IMR-90 (cell line): ENCODE measurements around the gene KRTAP5-6. TPM values are rescaled to one million over a fixed set of nuclear protein-coding genes. Genes with fewer than 3 reads are reported as not detected.

ENCODE experiments used
- ATAC-seq: fragments of 200-7000 bp; cut with Tn5 transposase; 2 replicates; pipeline ENCODE4 v1.9.1; 2020; ENCODE audit warnings: low read depth, mild to moderate bottlenecking, moderate library complexity
- BruUV-seq: library from RNA; stranded (reverse); fragments of 400-500 nt; replicated peaks from 2 replicates; lab custom pipeline; 2021; lab: Mats Ljungman, UMichigan
- CTCF ChIA-PET: fragments of 300-600 bp; formaldehyde crosslinking; extraction: SDS; loops from one replicate; lab custom pipeline; 2021; ENCODE audit warnings: antibody characterized with exemption; lab: Yijun Ruan, JAX
- POLR2A ChIA-PET: fragments of 300-600 bp; sonication (Branson Sonifier 250); formaldehyde crosslinking; loops from one replicate; lab custom pipeline; 2022; ENCODE audit warnings: antibody characterized with exemption; ENCODE audit not compliant: unreplicated experiment; lab: Charles Lee
- DNase-seq: peaks from one replicate; pipeline ENCODE4 v3.0.0; 2013
- H2AFZ ChIP-seq: replicated peaks from 2 replicates; pipeline ENCODE3; 2013; ENCODE audit warnings: low read length, mild to moderate bottlenecking; ENCODE audit not compliant: poor library complexity
- H2AK5ac ChIP-seq: 2 replicates; pipeline ENCODE4 v1.6.1; 2013; ENCODE audit warnings: low read depth, low read length, inconsistent platforms
- H2AK9ac ChIP-seq: replicated peaks from 2 replicates; pipeline ENCODE3; 2013; ENCODE audit warnings: mild to moderate bottlenecking, low read depth, low read length, moderate library complexity; ENCODE audit not compliant: poor library complexity
- H2BK120ac ChIP-seq: 2 replicates; pipeline ENCODE4 v1.6.1; 2013; ENCODE audit warnings: low read depth, low read length, inconsistent platforms
- H2BK15ac ChIP-seq: 3 replicates; pipeline ENCODE4 v1.6.1; 2013; ENCODE audit warnings: low read depth, low read length, inconsistent platforms
- H2BK20ac ChIP-seq: 2 replicates; pipeline ENCODE4 v1.6.1; 2013; ENCODE audit warnings: low read depth, mild to moderate bottlenecking, inconsistent platforms, low read length, moderate library complexity
- H2BK5ac ChIP-seq: 2 replicates; pipeline ENCODE4 v1.6.1; 2013; ENCODE audit warnings: mild to moderate bottlenecking, low read depth, low read length, inconsistent platforms; ENCODE audit not compliant: poor library complexity, severe bottlenecking
- H3K14ac ChIP-seq: replicated peaks from 2 replicates; pipeline ENCODE4 v1.6.1; 2013; ENCODE audit warnings: low read depth, low read length, inconsistent platforms
- H3K18ac ChIP-seq: 2 replicates; pipeline ENCODE4 v1.6.1; 2013; ENCODE audit warnings: low read depth, low read length, control low read depth
- H3K23ac ChIP-seq: 2 replicates; pipeline ENCODE4 v1.6.1; 2013; ENCODE audit warnings: low read depth, low read length, inconsistent platforms
- H3K27ac ChIP-seq: 2 replicates; pipeline ENCODE4 v1.5.1; 2013; ENCODE audit warnings: mild to moderate bottlenecking, control low read depth, low read length; ENCODE audit not compliant: insufficient read depth
- H3K27me3 ChIP-seq: 2 replicates; pipeline ENCODE4 v1.6.1; 2013; ENCODE audit warnings: low read length; ENCODE audit not compliant: control insufficient read depth, insufficient read depth
- H3K36me3 ChIP-seq: 2 replicates; pipeline ENCODE4 v1.6.1; 2013; ENCODE audit warnings: low read length, mixed read lengths; ENCODE audit not compliant: control insufficient read depth, insufficient read depth
- H3K4ac ChIP-seq: 2 replicates; pipeline ENCODE4 v1.6.1; 2013; ENCODE audit warnings: low read depth, low read length, inconsistent platforms
- H3K4me1 ChIP-seq: 2 replicates; pipeline ENCODE4 v1.6.1; 2013; ENCODE audit warnings: low read length, mixed read lengths; ENCODE audit not compliant: control insufficient read depth, insufficient read depth
- H3K4me2 ChIP-seq: 2 replicates; pipeline ENCODE4 v1.6.1; 2013; ENCODE audit warnings: low read depth, mild to moderate bottlenecking, control low read depth, low read length, moderate library complexity
- H3K4me3 ChIP-seq: 2 replicates; pipeline ENCODE4 v1.5.1; 2013; ENCODE audit warnings: low read depth, mild to moderate bottlenecking, control low read depth, low read length, moderate library complexity; ENCODE audit not compliant: insufficient read depth
- H3K56ac ChIP-seq: 2 replicates; pipeline ENCODE4 v1.6.1; 2013; ENCODE audit warnings: low read length, inconsistent platforms; ENCODE audit not compliant: insufficient read depth; ENCODE audit errors: extremely low read depth
- H3K79me1 ChIP-seq, 2 experiments: 2 replicates each; pipeline ENCODE4 v1.6.1; 2013; ENCODE audit warnings: low read length in 2 of 2, inconsistent platforms in 1 of 2, low read depth in 1 of 2
- H3K9ac ChIP-seq: 2 replicates; pipeline ENCODE4 v1.6.1; 2013; ENCODE audit warnings: low read depth, low read length, control low read depth
- H3K9me1 ChIP-seq: 2 replicates; pipeline ENCODE4 v1.6.1; 2013; ENCODE audit warnings: low read length, inconsistent platforms; ENCODE audit not compliant: insufficient read depth
- H3K9me3 ChIP-seq: 2 replicates; pipeline ENCODE4 v1.6.1; 2013; ENCODE audit warnings: low read length; ENCODE audit not compliant: control insufficient read depth, insufficient read depth
- H4K20me1 ChIP-seq: 2 replicates; pipeline ENCODE4 v1.6.1; 2013; ENCODE audit warnings: low read length, inconsistent platforms; ENCODE audit not compliant: insufficient read depth
- H4K5ac ChIP-seq: 2 replicates; pipeline ENCODE4 v1.6.1; 2013; ENCODE audit warnings: mild to moderate bottlenecking, low read depth, low read length, control low read depth
- H4K8ac ChIP-seq, 2 experiments: 2 replicates each; pipeline ENCODE4 v1.6.1; 2013; ENCODE audit warnings: low read depth in 2 of 2, low read length in 2 of 2, control low read depth in 1 of 2, inconsistent platforms in 1 of 2
- H4K91ac ChIP-seq: 2 replicates; pipeline ENCODE4 v1.6.1; 2013; ENCODE audit warnings: low read depth, low read length, inconsistent platforms; ENCODE audit not compliant: insufficient read depth
- BHLHE40 ChIP-seq: fragments of 150-350 bp; IDR thresholded peaks from 2 replicates; pipeline ENCODE4 v1.6.1; 2016; ENCODE audit warnings: mild to moderate bottlenecking, low read depth, low read length
- CEBPB ChIP-seq: IDR thresholded peaks from 2 replicates; pipeline ENCODE4 v1.6.1; 2012; ENCODE audit warnings: low read depth, low read length, improper control_type of control experiment
- CHD1 ChIP-seq: IDR thresholded peaks from 2 replicates; pipeline ENCODE4 v1.6.1; 2012; ENCODE audit warnings: low read depth, low read length, improper control_type of control experiment
- FOS ChIP-seq: fragments of 150-350 bp; IDR thresholded peaks from 2 replicates; pipeline ENCODE4 v1.6.1; 2016; ENCODE audit warnings: low read depth, low read length
- MAFK ChIP-seq: IDR thresholded peaks from 2 replicates; pipeline ENCODE4 v1.6.1; 2012; ENCODE audit warnings: low read depth, low read length, improper control_type of control experiment
- MAZ ChIP-seq: IDR thresholded peaks from 2 replicates; pipeline ENCODE4 v1.6.1; 2012; ENCODE audit warnings: low read depth, mild to moderate bottlenecking, low read length, improper control_type of control experiment, moderate library complexity, borderline replicate concordance
- MXI1 ChIP-seq: IDR thresholded peaks from 2 replicates; pipeline ENCODE4 v1.6.1; 2012; ENCODE audit warnings: low read depth, mild to moderate bottlenecking, low read length, moderate library complexity, borderline replicate concordance
- NFE2L2 ChIP-seq: fragments of 150-350 bp; IDR thresholded peaks from 2 replicates; pipeline ENCODE4 v1.6.1; 2016; ENCODE audit warnings: low read depth, mild to moderate bottlenecking, low read length
- POLR2A ChIP-seq: IDR thresholded peaks from 2 replicates; pipeline ENCODE4 v1.6.1; 2012; ENCODE audit warnings: mild to moderate bottlenecking, low read depth, low read length
- RAD21 ChIP-seq: IDR thresholded peaks from 2 replicates; pipeline ENCODE4 v1.6.1; 2012; ENCODE audit warnings: low read length, improper control_type of control experiment
- RCOR1 ChIP-seq: IDR thresholded peaks from 2 replicates; pipeline ENCODE4 v1.6.1; 2012; ENCODE audit warnings: mild to moderate bottlenecking, low read length, improper control_type of control experiment; ENCODE audit not compliant: insufficient replicate concordance
- RFX5 ChIP-seq: IDR thresholded peaks from 2 replicates; pipeline ENCODE4 v1.8.0; 2012; ENCODE audit warnings: low read depth, mild to moderate bottlenecking, low read length, moderate library complexity
- SMC3 ChIP-seq: fragments of 150-350 bp; IDR thresholded peaks from 2 replicates; pipeline ENCODE4 v1.6.1; 2016; ENCODE audit warnings: low read depth, mild to moderate bottlenecking, antibody characterized with exemption, low read length, moderate library complexity
- WGBS, 2 experiments: methylation state at CpG; one replicate each; pipeline versions ENCODE4 v1.1.5 to v1.1.7; 2013; ENCODE audit warnings: missing lambda C conversion rate in 2 of 2; ENCODE audit not compliant: insufficient read length in 1 of 2; ENCODE audit errors: extremely low coverage in 2 of 2; 5-methylcytosine and 5-hydroxymethylcytosine counted together
- dilution Hi-C: fragments of 300-500 bp; cut with HindIII; formaldehyde crosslinking; loops from one replicate; pipeline ENCODE4 v1.14.3; 2018; ENCODE audit warnings: low sequenced_read_pairs; ENCODE audit not compliant: unreplicated experiment
- in situ Hi-C: fragments of 300-500 bp; cut with MboI; formaldehyde crosslinking; loops from 3 replicates; pipeline ENCODE4 v1.14.3; 2019; ENCODE audit warnings: low sequenced_read_pairs, inconsistent platforms, mixed read lengths
- intact Hi-C: fragments of 100-400 bp; cut with micrococcal nuclease; formaldehyde crosslinking; loops from 2 replicates; pipeline ENCODE4 v1.10.0; 2022
- polyA plus RNA-seq, 3 experiments: library from polyadenylated mRNA; depleted of rRNA; stranded (reverse); fragments of >200 nt; gene quantifications; 2 replicates each; pipeline ENCODE4 v1.2.3, GENCODE V29; 2012; ENCODE audit warnings: low replicate concordance in 1 of 3
- total RNA-seq: library from RNA; depleted of rRNA; stranded (reverse); fragments of >200 nt; gene quantifications from 2 replicates; pipeline ENCODE4 v1.2.3, GENCODE V29; 2012
- TF ChIP-seq, protein P1 (sequence below): fragments of 150-350 bp; IDR thresholded peaks from 2 replicates; pipeline ENCODE4 v1.6.1; 2016; ENCODE audit warnings: low read depth, mild to moderate bottlenecking, low read length, moderate library complexity, borderline replicate concordance
- TF ChIP-seq, protein P2 (sequence below): conservative IDR thresholded peaks from 2 replicates; pipeline ENCODE4 v1.5.1; 2012; ENCODE audit warnings: mild to moderate bottlenecking, low read depth, low read length, improper control_type of control experiment
- TF ChIP-seq, protein P3 (sequence below): fragments of 150-350 bp; IDR thresholded peaks from 2 replicates; pipeline ENCODE4 v1.6.1; 2017; ENCODE audit warnings: mild to moderate bottlenecking, antibody characterized with exemption, low read length, low read depth

Gene KRTAP5-6
- total and polyA plus RNA-seq, 2 of the 4 experiments (the other 2 are of a cell fraction): not detected

DNA sequence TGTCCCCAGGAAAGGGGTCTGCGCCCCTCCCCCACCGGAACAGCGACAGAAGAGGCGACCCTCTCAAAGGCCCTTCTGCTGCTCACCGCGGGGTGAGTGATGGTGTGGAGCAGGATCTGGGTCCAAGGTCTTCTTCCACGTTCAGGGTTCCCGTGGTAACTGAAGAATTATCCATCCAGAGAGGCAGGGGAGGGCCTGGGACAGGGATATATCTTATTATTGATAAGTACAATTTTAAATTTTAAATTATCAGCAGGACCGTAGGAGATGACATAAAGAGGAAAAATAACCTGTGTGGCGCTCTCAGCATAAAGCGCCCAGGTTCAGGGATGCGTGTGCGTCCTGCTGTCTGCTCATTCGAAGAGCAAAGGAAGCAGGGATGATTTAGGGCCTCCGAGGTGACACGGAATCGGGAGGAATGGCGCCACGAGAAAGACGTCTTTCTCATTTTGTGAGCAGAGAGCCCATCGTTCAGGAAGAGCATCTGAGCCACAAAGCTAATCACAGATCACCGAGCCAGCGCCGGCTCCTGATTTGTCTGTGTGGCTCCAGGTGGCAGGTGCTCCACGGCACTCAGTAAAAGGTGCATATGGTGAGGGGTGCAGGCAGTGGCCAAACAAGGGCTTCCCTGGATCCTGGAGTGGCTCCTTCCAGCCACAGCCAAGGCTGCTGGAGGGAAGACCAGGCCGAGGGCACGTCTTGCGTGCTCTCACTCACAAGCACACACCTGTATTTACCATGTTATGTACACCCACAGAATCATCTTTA, 48.2 kb upstream of the KRTAP5-6 start:
- in situ Hi-C loops: no loop called here

More for the DNA sequence above, 48.2 kb upstream of the KRTAP5-6 start:
- H3K4me1 ChIP-seq: no peaks in the 10 kb centered on the region
- dilution Hi-C loops (no loop called here), intact Hi-C loops (no loop called here)
- H2BK15ac ChIP-seq: no peak overlapping the region
- H4K5ac ChIP-seq: no peak overlapping the region
- no peak overlapping the region for H2AK5ac ChIP-seq
- BruUV-seq: no TSS peak
- TF ChIP-seq, protein P1, sequence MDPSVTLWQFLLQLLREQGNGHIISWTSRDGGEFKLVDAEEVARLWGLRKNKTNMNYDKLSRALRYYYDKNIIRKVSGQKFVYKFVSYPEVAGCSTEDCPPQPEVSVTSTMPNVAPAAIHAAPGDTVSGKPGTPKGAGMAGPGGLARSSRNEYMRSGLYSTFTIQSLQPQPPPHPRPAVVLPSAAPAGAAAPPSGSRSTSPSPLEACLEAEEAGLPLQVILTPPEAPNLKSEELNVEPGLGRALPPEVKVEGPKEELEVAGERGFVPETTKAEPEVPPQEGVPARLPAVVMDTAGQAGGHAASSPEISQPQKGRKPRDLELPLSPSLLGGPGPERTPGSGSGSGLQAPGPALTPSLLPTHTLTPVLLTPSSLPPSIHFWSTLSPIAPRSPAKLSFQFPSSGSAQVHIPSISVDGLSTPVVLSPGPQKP: no peak
- no peak for TF ChIP-seq BHLHE40
- TF ChIP-seq RFX5: no peak
- TF ChIP-seq, protein P2, sequence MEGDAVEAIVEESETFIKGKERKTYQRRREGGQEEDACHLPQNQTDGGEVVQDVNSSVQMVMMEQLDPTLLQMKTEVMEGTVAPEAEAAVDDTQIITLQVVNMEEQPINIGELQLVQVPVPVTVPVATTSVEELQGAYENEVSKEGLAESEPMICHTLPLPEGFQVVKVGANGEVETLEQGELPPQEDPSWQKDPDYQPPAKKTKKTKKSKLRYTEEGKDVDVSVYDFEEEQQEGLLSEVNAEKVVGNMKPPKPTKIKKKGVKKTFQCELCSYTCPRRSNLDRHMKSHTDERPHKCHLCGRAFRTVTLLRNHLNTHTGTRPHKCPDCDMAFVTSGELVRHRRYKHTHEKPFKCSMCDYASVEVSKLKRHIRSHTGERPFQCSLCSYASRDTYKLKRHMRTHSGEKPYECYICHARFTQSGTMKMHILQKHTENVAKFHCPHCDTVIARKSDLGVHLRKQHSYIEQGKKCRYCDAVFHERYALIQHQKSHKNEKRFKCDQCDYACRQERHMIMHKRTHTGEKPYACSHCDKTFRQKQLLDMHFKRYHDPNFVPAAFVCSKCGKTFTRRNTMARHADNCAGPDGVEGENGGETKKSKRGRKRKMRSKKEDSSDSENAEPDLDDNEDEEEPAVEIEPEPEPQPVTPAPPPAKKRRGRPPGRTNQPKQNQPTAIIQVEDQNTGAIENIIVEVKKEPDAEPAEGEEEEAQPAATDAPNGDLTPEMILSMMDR: no peak
- no peak for TF ChIP-seq CEBPB
- TF ChIP-seq RAD21: no peak
- TF ChIP-seq MAFK: no peak
- TF ChIP-seq MXI1: no peak
- TF ChIP-seq CHD1: no peak
- no peak for TF ChIP-seq MAZ
- TF ChIP-seq RCOR1: no peak
- TF ChIP-seq, protein P3, sequence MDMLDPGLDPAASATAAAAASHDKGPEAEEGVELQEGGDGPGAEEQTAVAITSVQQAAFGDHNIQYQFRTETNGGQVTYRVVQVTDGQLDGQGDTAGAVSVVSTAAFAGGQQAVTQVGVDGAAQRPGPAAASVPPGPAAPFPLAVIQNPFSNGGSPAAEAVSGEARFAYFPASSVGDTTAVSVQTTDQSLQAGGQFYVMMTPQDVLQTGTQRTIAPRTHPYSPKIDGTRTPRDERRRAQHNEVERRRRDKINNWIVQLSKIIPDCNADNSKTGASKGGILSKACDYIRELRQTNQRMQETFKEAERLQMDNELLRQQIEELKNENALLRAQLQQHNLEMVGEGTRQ: no peak
- TF ChIP-seq POLR2A: no peak
- no peak for TF ChIP-seq NFE2L2
- no peak for TF ChIP-seq SMC3
- no peak for TF ChIP-seq FOS
- H4K20me1 ChIP-seq: no peaks in the 10 kb centered on the region
- no peak overlapping the region for H2BK120ac ChIP-seq
- H3K4ac ChIP-seq: no peak overlapping the region
- H2BK5ac ChIP-seq: no peak overlapping the region
- no peaks in the 10 kb centered on the region for H3K79me1 ChIP-seq
- H3K18ac ChIP-seq: no peak overlapping the region
- no peak for ATAC-seq
- no peak overlapping the region for H3K4me3 ChIP-seq
- H3K9ac ChIP-seq: no peak overlapping the region
- WGBS, 2 experiments: 82% methylated on average over 15 of the region's 28 CpGs; no CpG with 5 or more reads in 1 of the 2 experiments
- POLR2A ChIA-PET: no interaction called here
- no peak overlapping the region for H2BK20ac ChIP-seq
- peaks cover 38% of the 10 kb centered on the region for H3K27me3 ChIP-seq
- no peak overlapping the region for H3K23ac ChIP-seq
- no peaks in the 10 kb centered on the region for H3K9me1 ChIP-seq
- H4K8ac ChIP-seq: no peak overlapping the region
- CTCF ChIA-PET: no interaction called here
- H3K56ac ChIP-seq: no peak overlapping the region
- no peak overlapping the region for H3K4me2 ChIP-seq
- H3K27ac ChIP-seq: no peak overlapping the region
- no peak for DNase-seq
- H3K14ac ChIP-seq: no peak overlapping the region
- no peak overlapping the region for H4K91ac ChIP-seq
- no peak overlapping the region for H2AFZ ChIP-seq
- H3K9me3 ChIP-seq: no peaks in the 10 kb centered on the region
- H2AK9ac ChIP-seq: no peak overlapping the region
- no peaks in the 10 kb centered on the region for H3K36me3 ChIP-seq
